Measurements from ENCODE around the gene ZNF384.

ZNF384 gene

DNA sequence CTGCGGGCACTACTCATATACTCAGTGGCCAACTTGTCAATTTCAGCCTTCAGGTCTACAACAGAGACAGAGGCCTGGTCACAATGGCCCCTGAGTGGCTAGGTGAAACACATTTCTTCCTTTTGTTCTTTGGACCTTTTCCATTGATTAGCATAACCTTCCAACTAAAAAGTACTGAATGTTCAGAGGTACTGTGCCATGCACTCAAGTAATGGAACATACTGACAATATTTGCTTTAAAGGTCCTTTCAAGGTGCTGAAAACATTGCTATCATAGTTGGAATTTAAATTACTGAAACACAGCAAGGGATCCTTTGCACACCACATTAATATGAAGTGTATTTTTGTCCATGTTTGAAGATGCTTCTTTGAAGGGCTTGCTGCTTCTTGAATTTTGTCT is 35.8 kb downstream of the ZNF384 start:
- no peak for DNase-seq

DNA sequence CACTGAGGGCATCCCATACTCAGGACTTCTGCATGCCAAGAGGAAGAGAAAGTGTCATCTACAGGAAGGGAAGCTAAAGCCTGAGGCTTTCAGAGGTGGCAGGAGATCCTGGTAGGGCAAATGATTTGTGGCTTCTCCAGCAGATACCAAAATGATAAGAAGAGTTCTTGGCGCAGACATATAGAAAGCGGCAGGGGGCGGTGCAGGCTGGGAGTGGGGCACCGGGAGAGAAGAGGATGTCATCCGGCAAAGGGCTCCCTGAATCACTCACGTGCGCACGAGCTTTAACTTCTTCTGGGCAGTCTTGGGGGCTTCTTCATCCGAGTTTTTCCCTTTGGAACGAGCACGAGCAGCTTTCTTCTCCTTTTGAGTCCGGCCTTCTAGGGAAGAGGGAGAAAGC is 36.8 kb downstream of the ZNF384 start:
- no peak for DNase-seq

DNA sequence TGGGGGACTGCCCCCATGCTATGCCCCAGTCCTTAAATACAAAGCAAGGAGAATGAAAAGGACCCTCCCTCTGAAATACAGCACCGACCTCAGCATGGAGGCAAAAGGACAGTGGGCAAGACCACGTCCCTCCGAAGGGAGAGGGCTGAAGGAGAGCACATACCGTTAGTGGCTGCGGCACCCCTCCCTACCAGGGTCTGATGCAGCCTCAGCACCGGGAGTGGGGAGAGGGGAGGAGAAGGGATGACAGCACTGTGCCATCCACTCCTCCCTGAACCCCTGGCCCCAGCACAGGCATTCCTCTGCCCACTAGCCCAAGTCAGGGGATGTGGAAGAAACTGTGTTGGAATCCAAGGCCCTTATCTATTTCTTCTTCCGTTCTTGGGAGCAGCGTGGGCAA is 38.3 kb downstream of the ZNF384 start:
- DNase-seq, result no peak

DNA sequence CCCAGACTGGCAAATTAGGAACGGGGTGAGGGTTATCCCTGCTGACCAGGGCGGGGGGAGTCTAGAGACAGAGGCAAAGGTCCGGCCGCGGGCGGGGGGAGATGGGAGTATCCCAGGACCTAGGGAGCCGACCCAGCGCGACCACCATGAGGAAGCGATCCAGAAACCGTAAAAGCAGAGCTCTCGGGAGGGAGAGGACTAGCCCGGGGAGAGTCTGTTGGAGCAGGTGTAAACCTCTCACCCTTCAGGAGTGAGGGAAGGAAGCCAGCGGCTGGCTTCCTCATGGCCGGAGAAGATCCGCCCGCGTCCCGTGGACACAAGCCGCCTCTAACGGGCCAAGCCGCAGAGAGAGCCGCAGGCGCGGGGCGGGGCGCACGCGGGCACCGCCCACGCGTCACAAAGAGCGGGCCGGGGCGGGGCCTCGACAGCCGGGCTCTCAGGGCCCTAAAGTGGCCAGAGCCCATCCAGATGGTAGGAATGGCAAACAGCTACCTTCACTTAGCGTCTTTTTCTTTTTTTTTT is 42.0 kb downstream of the ZNF384 start, which contains the start of gene ACRBP:
Gene ACRBP (minus strand): TSS at position 350 of the 522 bp plus-strand sequence. CDS start 66 bp downstream, at position 284.
- no peak for DNase-seq

DNA sequence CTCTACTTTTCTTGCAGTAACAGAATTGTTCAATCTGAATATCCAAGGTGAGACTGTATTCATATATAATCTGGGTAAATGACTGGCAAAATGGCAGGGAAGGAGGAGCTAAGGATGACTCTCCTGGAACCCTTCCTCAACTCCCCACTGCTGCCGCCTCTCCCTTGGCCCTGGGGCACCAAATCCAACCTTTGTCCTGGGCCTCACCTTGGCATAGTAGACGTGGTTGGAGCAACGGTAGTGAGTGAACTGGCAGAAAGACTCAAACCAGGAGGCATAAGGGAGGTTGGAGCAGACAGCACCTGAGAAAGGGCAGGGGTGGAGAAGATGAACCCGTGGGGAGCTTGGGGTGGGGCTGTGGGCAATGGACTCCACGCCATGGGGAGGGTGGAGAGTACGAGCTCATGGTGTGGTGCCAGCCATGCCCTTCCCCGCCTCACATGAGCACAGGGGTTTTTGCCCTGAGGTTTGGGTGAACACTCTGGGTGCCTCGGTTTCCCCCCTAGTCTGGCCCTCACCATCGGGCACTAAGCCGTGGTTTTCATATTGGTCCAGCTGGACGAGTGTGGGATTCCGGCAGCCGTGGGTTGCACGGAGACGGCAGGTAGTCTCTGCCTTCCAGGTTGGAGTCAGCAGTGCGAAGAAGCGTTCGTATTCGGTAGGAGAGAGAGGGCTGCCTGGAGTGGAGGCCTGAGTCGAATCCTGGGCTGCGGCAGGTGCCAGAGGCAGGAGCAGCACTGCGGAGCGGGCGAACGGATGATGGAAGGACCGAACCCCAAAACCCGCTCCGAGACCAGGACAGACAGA is 42.7 kb downstream of the ZNF384 start:
- DNase-seq, result no peak

- DNase-seq, result no peak
Measured at GRCh38 chr12:6644903-6645302, 44.3 kb downstream of the ZNF384 start.

- no peak for DNase-seq
Measured at GRCh38 chr12:6644257-6644596, 44.9 kb downstream of the ZNF384 start.

DNA sequence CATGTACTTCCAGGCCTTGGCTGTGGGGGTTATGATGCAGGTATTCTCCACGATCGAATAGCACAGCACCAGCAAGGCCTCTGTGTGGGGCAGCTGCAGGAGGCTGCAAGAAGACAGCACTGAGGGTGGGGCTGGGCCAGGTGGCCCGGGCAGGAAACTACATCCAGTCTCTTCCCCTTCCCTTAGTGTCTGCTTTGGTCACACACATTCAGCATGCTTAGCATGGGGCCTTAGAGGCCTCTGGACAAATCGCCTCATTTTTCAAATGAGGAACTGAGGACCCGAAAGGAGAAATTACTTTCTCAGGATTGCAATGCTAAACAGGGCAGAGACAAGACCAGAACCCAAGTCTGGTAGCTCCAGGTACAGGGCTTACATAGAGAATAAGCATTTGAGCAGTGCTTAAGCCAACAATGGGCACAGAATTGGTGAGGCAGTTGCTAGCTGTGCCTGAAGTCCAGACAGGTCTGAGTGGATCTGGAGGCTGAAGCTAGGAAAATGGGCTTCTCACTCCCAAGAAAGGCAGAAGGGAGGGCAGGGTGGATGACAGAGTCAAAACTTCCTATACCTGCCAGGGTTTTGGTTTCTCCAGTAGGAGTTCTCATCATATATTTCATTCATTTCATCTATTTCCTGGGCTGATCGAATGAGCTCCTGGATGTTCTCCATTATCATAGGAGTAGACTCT is 45.5 kb downstream of the ZNF384 start:
- no peak for DNase-seq

DNA sequence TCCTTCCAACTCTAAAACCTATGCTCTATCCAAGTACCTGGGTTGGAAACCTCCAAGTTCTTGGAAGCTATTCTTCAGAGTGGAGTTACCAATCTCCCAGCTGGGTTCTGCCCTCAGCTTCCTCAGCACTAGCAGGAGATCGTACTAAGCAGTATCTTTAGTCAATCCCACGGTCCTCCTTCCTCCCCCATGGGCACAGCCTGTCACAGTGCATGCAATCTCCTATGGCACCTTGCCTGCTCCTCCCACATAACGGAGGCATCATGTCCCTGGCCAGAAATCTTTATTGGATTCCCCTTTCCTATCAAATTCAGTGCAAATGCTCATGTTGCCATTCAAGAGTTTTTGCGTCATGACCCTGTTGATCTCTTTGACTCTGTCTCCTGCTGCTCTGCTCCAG is 48.0 kb downstream of the ZNF384 start:
- DNase-seq, result no peak

GRCh38 chr12:6640497-6640896 is 48.7 kb downstream of the ZNF384 start:
- no peak for DNase-seq

DNA sequence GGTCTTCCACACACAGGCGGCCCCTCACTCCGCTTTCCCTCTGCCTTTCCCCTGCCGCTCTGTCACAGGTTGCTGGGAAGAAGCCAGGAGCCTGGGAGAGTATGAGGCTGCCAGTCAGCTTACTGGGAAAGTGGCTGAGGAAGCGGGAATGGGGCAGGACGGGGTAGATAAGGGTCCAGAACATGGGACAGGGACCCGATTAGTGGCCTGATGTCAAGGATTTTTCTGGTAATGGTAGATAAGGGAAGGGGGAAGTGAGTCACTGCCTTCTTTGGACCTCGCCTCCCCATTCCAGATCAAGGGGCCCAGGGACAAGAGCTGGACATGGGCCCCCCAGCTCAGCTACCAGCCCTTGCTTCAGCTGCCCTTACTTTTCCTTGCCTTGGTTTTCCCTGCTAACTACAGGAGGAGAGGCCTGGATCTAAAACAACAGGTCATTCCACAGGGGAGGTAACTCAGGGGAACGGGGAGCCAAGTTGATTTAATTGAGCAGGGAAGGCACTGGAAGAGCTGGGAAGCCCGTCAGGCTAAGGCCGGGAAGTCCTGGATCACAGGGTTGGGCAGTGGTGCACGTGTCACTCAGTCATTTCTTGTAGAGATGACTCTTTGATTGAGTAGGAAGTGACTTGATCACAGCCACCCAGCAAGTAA is 49.9 kb downstream of the ZNF384 start:
- DNase-seq, result no peak

DNA sequence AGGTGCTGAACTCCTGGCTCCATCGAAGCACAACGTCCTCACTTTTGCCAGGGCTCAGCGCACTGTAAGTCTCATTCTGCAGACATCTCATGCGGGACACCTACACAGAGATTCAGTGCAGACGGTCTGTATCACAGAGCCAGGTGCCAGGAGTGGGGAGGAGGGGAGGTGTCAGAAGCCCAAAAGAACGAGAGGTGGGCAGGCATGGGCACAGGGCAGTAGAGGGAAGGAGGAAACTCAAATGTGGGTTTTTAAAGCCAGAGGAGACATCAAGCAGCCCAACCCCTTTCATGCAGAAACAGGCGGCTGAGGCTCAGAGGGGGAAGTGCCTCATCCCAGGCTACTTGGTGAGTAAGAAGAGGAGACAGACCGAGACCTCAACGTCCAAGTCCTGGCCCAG is 50.9 kb downstream of the ZNF384 start:
- no peak for DNase-seq

DNA sequence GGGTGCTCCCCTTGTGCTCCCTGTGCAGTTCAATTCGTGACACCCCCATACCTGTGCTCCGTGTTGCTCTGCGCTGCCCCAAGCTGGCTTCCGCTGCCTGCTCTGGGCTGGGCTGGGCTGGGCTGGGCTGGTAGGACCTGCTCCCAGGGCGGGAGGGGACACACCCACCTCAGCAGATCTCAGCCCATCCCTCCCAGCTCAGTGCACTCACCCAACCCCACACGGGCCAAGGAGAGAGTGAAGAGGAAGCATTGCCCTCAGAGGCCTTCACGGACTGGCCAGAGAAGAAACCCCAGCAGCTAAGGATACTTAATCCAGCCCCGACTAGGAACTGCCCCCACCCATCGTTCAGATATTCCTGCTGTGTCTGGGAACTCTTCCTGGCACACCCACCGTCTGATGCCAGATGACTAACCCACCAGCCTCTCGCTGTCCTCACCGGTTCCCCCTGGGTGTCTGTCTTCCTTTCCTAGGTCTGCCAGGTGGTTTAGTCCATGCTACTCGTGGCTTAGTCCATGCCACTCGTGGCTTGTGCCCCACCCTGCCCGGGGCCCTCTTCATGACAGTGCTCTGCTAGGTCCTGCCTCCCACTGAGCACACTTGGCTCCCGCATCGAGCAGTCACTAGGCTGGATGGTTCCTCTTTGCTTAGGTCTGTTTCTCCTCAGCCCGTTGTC is 53.2 kb downstream of the ZNF384 start, which contains the start of gene LPAR5:
Gene LPAR5 (minus strand): TSS at position 104 of the 676 bp plus-strand sequence. CDS start 14,711 bp downstream, outside the sequence.
- no peak for DNase-seq

GRCh38 chr12:6635375-6635855 is 53.8 kb downstream of the ZNF384 start:
- DNase-seq, result no peak

DNA sequence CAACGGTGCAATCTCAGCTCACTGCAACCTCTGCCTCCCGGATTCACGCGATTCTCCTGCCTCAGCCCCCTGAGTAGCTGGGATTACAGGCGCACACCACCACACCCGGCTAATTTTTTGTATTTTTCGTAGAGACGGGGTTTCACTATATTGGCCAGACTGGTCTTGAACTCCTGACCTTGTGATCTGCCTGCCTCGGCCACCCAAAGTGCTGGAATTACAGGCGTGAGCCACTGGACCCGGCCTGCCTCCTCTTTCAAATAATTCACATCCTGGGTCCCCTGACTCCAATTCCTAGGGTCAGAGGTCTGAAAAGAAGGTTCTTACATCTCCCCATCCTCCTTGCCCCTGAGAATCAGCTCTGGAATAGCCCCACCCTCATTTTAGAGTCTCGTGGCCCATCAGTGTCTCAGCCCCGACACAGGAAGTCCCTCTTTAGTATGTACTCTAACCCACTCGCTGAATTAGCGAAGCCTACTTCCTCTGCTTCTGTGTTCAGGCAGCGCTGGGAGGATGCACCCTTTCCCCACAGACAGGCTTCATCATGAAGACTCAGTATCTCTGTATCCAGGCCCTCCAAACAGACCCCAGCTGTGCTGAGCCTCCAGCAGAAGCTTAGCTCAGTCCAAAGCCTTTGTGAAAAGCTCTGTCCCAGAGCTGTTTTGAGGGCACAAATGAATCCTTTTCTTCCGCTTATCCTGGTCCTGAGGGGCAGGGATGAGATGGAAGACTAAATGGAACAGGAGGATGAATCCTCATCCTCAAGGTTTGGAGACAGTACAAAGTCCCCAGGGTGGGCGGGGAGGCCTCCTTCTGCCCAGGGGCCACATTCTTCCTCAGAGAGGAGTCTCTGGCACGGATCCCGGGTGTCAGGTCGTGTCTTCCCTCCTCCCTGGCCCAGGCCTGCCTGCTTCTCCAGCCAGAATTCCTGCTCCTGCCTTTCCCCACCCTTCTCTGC is 56.9 kb downstream of the ZNF384 start:
- no peak for DNase-seq

- no peak for DNase-seq
Measured at GRCh38 chr12:6631549-6631961, 57.6 kb downstream of the ZNF384 start.

GRCh38 chr12:6630736-6631135 is 58.4 kb downstream of the ZNF384 start:
- no peak for DNase-seq

- no peak for DNase-seq
Measured at GRCh38 chr12:6627616-6628015, 61.6 kb downstream of the ZNF384 start.

GRCh38 chr12:6626654-6627283 is 62.4 kb downstream of the ZNF384 start:
- DNase-seq, result no peak

DNA sequence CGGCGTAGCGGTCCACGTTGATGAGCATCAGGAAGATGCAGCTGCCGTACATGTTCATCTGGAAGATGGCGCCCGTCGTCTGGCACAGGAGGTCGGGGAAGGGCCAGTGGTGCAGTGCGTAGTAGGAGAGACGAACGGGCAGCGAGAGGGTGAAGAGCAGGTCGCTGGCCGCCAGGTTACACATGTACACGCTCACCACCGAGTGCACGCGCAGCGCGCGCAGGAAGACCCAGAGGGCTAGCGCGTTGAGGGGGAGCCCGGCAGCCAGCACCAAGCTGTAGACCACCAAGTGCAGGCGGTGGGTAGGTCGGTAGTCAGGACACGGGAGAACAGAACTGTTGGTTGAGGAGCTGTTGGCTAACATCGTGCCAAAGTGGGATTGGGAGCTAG is 68.3 kb downstream of the ZNF384 start:
- DNase-seq, result no peak

Measured in NCI-H1930 (cell line).